ENCODE results near the gene DIAPH1.

DIAPH1 gene

DNA sequence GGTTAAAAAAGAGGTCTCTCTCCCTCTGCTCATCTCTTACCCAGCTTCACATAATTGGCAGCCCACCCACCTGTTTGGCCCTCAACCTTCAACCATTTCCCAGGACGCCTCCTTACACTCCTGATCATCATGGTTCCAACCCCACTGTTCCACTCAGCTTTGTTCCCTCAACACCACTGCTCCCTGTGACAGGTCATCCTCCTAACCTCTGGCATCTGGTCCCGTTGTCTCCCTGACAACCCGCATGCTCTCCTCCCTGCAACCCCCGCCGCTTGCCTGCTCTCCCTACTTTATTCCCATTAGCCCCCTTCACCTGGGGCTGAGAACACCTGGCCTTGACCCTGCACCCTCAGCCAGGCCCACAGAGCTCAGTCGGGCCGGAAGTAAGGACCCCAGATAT lies 117.0 kb downstream of the DIAPH1 start:
- no peak for DNase-seq

DNA sequence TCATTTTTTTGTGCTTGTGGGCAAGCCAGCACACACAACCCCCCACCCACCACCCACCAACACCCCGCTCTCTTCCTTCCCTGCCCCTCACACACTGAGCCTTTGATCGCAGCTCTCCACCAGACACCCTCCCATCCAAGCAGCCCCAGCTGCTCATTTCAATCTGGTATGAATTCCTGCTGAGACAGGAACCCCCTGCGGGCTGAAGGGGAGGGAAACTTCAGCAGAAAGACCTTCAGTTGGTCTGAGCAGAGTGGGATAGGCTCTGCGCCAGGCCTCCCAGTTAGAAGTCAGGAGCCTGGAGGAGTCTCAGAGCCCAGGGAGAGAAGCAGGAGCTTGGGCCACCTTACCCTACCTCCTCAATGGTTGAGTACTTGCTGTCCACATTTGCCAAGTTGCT lies 122.8 kb downstream of the DIAPH1 start:
- peak; percentile 91 for DNase-seq

DNA sequence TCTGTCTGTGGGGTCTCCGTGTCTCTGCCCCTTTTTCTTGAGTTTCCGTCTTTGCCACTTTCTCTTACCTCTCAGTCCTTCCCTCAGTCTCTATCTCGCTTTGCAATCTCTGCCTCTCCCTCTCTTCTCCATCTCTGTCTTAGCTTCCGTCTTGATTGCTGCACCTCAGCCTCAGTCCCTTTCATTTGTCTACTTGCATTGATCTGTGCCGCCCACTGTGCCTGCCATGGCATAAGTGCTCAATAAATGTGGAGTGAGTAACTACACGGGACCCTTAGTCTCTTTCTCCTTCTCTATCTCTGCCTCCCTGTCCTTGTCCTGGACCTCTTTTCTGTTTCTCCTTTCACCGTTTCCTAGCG lies 123.4 kb downstream of the DIAPH1 start:
- no peak for DNase-seq

DNA sequence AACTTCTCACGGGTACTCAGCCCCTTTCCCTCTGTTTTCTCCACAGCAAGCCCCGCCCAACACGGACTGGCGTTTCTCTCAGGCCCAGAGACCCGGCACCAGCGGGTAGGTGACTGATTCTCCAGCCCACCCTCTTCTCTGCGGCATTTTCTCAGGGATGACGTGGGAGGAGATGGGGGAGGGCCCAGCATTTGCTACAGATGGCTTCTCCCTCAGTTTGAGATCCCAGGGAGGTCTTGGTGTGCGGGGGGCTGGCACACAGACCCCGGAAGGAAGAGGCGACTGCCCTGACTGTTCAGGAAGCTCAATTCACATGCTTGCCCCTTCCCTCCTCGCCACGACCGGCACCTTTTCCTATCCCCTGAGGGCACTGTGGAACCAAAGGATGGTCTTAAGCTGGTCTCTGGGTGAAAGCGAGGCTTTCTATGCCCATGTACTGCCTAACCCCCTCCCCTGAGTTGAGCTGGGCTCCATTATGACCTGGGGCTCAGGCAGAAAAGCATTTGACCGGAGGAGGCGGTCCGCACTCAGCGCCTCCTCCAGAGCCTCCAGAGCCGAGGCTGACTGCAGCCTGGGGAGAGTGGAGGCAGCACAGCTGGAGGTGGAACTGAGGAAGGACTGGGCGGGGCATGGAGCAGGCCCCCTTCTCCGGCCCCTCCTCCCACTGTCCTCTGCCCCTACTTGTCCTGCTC lies 123.9 kb downstream of the DIAPH1 start:
- peak; percentile 70 for DNase-seq

DNA sequence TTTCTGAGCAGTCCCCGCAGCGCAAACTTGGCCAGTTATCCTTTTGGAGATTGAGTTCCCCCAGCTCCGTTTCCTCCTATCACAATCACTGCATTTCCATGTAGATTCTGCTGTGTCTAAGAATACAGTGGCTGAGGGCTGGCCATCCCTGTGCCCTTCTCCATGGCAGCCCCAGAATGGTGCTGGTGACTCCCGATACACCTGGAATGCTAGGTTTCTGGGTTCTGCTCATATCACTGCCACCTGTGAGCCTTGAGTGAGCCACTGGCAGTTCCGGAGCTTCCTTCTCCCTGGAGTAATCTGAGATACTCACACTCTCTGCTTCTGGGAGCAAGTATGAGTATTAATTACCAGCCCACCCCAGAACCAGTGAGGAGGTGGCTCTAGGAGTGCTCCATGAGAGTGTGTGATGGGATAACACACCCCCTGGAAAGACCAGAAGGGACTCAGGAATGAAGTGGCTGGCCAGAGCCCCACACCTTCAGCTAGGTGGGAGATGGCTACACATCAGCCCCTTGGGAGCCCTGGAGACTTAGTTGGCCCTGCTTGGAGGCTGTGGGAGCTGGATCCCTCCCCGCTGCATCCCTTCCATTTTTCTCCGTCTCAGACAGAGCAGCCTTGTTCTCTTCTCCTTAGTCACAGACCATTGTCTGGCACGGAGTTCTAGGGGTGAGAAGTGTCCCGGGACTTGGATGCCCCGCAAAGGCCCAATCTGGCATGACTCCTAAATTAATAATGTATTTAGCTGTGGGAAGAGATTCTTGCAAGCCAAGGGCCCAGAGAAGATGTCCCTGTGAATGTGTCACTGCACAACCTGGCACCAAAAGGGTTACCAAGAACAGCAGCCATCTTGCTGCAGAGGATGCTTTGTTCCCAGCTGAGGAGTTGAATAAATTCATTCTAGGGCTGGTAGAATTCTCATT lies 125.0 kb downstream of the DIAPH1 start:
- DNase-seq = peak; percentile 68

DNA sequence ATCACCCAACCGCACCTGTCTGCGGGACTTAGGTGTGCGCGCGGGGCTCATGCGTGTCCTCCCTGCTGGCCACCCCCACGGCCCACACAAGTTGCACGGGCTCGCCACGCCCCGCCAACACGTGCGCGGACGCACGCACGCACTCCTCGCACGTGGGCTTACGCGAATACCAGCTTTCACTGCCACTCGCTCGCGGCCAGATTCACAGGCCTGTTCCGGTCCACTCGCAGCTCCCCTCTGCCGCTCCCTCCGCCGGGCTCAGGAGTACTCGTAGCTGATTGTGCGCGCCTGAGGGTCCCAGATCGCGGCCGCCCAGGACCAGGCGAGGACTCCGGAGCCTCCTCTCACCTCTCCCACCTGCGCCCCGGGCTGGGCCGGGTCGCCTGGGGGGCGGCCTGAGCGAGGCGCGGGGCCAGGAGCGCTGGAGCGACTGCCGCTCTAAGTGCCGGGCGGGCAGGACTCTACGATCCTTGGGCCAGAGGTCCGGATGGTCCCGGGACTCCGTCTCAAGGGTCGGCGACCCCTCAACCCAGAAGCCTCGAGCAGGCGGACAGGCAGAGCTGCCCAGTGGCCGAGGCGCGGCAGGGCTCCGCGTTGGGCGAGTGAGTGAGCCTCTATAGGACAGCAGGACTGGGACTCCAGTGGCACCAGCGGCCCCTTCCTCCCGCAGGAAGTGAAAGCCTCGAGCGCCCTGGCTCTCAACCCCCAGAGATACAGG lies 126.5 kb downstream of the DIAPH1 start:
- DNase-seq = no peak

DNA sequence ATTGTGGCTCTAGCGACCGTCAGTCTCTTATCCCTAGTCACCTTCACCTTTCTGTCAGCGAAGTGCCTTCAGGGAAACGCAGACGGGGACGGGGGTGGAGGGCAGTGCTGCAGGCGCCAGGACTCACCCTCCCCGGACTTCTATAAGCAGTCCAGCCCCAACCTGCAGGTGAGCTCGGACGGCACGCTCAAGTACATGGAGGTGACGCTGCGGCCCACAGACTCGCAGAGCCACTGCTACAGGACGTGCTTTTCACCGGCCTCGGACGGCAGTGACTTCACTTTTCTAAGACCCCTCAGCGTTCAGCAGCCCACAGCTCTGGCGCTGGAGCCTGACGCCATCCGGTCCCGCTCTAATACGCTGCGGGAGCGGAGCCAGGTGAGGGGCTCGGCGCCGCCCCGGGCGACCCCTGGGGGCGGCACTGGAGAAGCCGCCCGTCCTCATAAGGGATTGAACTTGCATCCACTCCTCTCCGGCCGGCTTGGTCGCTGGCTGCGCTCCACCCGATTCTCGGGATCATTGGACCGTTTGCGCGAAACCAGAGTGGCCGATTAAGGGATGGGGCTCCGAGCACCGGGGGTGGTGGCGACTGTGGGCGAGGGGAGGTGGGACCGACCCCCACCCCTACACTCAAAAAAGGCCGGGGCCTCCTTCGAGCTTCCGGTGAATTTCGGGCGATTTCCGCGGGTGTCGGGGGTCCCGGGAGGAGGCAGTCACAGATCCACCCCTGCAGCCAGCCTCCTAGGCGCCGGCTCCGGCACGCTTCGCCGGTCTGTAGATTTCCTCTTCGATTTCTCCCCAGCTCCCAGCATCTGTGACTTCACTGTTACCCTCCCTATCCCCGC lies 127.3 kb downstream of the DIAPH1 start:
- DNase-seq = no peak

DNA sequence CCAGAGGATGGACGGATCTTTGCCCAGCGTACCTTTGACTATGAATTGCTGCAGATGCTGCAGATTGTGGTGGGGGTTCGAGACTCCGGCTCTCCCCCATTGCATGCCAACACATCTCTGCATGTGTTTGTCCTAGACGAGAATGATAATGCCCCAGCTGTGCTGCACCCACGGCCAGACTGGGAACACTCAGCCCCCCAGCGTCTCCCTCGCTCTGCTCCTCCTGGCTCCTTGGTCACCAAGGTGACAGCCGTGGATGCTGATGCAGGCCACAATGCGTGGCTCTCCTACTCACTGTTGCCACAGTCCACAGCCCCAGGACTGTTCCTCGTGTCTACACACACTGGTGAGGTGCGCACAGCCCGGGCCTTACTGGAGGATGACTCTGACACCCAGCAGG lies 128.0 kb downstream of the DIAPH1 start:
- DNase-seq = no peak

DNA sequence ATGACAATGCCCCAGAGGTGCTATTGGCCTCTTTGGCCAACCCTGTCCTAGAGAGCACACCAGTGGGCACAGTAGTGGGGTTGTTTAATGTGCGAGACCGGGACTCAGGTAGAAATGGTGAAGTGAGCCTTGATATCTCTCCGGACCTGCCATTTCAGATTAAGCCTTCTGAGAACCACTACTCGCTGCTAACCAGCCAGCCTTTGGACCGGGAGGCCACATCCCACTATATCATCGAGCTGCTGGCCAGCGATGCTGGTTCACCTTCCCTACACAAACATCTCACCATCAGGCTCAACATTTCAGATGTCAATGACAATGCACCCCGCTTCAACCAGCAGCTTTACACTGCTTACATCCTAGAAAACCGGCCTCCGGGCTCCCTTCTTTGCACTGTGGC lies 128.5 kb downstream of the DIAPH1 start:
- no peak for DNase-seq

DNA sequence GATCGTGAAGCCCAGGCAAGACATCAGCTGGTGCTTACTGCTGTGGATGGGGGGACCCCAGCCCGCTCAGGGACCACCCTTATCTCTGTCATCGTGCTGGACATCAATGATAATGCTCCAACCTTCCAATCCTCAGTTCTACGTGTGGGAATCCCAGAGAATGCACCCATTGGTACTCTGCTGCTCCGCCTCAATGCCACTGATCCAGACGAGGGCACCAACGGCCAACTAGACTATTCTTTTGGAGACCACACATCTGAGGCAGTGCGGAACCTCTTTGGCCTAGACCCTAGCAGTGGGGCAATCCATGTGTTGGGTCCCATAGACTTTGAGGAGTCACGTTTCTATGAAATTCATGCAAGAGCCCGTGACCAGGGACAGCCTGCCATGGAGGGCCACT lies 129.0 kb downstream of the DIAPH1 start:
- no peak for DNase-seq

DNA sequence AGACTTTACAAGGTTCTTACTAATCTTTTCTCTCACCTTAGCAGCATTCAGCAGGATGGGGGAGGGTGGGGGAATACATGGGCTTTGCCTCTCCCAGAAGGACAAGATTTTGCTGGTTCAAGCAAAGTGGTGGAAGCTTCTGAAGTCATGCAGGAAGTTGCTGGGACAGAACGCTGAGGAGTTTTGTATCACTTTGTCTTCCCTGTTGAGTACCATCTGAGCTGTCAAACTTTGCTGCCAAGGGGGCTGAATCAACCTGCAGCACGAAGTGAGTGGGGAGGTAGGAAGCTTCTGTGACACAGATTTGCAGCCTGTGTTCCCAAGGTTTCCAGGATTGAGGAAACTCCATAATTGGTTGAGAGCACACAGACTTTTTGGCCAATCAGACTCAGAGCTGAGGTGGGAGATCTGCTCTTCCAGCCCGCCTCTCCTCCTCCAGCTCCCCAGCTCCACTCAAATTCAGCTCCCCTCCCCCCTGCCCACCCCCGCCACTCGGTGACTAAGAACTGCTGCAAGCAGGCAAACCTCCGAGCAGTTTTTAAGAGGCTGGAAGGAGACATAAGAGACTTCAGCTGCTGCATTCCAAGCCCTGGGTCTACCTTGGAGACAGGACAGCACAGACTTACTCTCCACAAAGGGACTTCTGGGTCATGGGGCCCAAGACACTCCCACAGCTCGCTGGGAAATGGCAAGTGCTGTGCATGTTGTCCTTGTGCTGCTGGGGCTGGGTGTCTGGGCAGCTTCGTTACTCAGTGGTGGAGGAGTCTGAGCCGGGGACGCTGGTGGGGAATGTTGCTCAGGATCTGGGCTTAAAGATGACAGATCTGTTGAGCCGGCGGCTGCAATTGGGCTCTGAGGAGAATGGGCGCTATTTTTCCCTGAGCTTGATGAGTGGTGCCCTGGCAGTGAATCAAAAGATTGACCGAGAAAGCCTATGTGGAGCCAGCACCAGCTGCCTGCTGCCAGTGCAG lies 129.9 kb downstream of the DIAPH1 start, which contains the start of gene PCDHGC5:
TSS of gene PCDHGC5 (plus strand) at position 491 of the 971 bp plus-strand sequence. CDS start at position 651, 160 bp downstream.
- DNase-seq = peak; percentile 89

DNA sequence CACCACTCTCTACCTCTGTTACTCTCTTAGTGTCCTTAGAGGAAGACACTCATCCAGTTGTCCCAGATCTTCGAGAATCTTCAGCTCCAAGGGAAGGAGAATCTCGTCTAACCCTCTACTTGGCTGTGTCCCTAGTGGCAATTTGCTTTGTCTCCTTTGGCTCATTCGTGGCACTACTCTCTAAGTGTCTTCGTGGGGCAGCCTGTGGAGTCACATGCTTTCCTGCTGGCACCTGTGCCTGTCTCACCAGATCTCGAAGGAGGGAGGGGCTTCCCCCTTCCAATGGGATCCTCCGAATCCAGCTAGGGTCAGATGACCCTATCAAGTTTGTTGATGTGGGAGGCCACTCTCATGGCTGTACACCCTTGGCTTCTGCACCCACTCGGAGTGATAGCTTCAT lies 131.7 kb downstream of the DIAPH1 start:
- no peak for DNase-seq

DNA sequence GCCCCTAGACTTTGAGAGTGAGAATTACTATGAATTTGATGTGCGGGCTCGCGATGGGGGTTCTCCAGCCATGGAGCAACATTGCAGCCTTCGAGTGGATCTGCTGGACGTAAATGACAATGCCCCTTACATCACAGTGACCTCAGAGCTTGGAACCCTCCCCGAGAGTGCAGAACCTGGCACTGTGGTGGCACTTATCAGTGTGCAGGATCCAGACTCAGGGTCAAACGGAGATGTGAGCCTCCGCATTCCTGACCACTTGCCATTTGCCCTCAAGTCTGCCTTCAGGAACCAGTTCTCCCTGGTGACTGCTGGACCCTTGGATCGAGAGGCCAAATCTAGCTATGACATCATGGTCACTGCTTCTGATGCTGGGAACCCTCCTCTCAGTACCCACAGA lies 132.7 kb downstream of the DIAPH1 start:
- no peak for DNase-seq

DNA sequence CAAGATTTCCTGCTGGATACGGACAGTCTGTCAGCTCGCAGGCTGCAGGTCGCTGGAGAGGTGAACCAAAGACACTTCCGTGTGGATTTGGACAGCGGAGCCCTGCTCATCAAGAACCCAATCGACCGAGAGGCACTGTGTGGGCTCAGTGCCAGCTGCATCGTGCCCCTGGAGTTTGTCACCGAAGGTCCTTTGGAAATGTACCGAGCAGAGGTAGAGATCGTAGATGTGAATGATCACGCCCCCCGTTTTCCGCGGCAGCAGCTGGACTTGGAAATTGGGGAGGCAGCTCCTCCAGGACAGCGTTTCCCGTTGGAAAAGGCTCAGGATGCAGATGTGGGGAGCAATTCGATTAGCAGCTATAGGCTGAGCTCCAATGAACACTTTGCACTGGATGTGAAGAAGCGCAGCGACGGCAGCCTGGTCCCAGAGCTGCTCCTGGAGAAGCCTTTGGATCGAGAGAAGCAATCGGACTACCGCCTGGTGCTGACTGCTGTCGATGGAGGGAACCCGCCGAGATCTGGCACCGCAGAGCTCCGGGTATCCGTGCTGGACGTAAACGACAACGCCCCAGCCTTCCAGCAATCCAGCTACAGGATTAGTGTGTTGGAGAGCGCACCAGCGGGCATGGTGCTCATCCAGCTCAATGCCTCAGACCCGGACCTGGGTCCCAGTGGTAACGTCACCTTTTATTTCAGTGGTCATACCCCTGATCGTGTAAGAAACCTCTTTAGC lies 133.3 kb downstream of the DIAPH1 start:
- no peak for DNase-seq

DNA sequence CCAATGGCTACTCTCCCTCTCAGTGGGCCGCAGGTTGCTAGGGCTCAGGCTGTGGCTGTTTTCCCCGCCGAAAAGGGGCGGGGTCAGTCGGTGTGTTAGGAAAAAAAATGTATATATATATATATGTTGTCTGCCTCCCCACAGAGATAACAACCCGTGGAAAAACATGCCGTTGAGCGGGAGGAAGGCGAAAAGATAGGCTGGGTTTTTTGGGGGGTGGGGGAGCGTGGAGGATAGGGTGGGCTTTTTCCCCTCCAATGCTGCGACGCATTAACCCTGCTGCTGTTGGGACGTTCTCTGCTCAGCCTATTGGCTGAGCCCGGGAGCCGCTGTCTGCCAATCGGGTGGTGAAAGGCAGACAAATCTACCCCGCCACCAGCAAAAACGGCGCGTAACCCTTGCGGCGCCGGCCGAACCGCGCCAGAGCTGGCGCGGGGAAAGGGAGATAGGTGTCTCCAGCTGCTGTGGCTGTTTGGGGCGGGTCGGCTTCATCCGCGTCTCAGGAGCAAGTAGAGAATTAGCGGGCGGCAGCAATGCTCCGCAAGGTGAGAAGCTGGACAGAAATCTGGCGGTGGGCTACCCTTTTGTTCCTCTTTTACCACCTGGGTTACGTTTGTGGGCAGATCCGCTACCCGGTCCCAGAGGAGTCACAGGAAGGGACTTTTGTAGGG lies 134.0 kb downstream of the DIAPH1 start, which contains the start of gene PCDHGC4:
TSS of gene PCDHGC4 (plus strand) at position 390 of the 671 bp plus-strand sequence. CDS start at position 534, 144 bp downstream.
- peak; percentile 33 for DNase-seq

DNA sequence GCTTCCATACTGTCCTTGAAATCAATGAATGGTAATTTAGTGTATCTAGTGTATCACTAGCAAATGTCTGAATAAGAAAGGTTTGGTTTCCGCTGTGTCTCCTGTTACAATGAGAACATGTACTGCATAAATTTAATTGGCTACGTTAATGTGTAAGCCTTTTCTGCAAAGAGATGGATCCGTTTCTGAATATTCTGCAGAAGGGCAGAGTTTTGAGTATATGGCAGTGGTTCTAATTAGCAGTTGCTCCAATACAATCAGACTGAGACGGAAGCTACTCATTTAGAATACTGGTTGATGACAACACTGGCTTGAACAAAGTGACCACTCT lies 134.5 kb downstream of the DIAPH1 start:
- DNase-seq = peak; percentile 15

DNA sequence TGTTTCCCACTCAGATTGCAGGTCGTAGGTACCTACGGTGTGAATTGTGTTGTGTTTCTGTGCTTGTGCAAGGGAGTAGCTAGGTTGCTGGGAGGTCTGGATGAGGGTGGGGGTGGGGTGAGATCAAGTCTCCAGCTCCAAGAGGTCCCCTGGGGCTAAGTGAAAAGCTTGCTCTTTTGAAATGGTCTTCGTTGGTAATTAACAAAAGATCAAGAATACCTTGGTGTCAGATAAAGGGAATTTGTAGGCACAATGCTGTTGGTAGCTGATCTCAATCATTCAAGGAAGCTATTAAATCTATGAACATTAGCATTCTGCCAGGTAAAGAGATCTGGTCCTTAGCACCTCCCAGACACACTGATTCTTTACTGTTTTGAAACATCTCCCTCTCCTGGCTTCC lies 134.9 kb downstream of the DIAPH1 start:
- DNase-seq = no peak

DNA sequence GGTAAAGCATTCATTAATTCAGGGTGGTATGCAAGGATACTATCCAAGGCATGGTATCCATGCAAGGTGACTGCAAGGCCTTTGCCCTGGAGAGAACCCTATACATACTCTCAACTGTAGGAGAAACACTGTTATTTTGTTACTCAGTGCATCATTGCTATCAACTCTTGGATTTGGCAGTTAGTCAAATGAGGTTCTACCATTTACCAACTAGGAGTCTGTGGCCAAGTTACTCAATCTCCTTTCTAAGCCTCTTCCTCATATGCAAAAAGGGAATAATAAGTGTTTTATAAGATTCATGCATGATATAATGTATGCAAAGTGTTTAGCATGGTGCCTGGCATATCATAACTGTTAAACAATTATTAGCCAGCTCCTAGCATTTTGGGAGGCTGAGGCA lies 139.0 kb downstream of the DIAPH1 start:
- peak; percentile 29 for DNase-seq

DNA sequence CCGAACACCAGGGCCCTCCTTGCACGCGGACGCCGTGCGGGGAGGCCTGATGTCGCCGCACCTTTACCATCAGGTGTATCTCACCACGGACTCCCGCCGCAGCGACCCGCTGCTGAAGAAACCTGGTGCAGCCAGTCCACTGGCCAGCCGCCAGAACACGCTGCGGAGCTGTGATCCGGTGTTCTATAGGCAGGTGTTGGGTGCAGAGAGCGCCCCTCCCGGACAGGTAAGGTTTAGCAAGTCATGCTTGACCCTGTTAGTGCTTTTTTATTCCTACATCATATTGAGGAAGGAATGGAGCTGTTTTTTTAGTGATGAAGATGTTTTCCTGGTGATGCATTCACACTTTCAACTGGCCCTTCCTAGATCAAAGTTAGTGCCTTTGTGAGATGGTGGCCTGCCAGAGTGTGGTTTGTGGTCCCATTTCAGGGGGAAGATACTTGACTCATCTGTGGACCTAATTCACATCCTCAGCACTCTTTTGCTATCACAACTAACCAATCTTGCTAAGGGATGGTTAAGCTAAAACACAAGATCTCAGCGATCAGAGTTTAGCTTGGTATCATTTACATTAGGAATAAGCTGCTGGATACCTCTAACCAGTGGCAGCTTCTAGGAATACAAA lies 140.4 kb downstream of the DIAPH1 start:
- peak; percentile 65 for DNase-seq
